Keratinocyte (primary cell): ENCODE measurements around the gene HID1.

Source experiments
- CTCF ChIP-seq, 3 experiments: IDR thresholded peaks in 1 of 3; conservative IDR thresholded peaks in 1 of 3; optimal IDR thresholded peaks in 1 of 3; 2 replicates in 2 of 3; 3 replicates in 1 of 3; pipeline versions ENCODE3 to v1.5.1; 2011; ENCODE audit warnings: low read length in 3 of 3, mild to moderate bottlenecking in 3 of 3, moderate library complexity in 2 of 3, control low read depth in 1 of 3, inconsistent platforms in 1 of 3; ENCODE audit not compliant: insufficient read depth in 2 of 3; ENCODE audit errors: extremely low read depth in 1 of 3
- EZH2 ChIP-seq: IDR thresholded peaks from one replicate; pipeline ENCODE4 v1.6.1; 2012; ENCODE audit warnings: inconsistent platforms, mild to moderate bottlenecking, low read length, moderate library complexity

- TF ChIP-seq CTCF (optimal IDR thresholded peaks at IDR 0.05 in 1 of 3, IDR thresholded peaks at IDR 0.05 in 1 of 3, conservative IDR thresholded peaks at IDR 0.05 in 1 of 3; ENCODE audit: extremely low read depth in 1 of 3, insufficient read depth in 2 of 3, low read length in 3 of 3) (no peak), EZH2 (no peak)
Measured at GRCh38 chr17:74970395-74970794, 2.2 kb downstream of the HID1 start.
